Smooth muscle cell (in vitro differentiated cells): ENCODE data around the gene NOP14. TPM values are rescaled to one million over a fixed set of nuclear protein-coding genes. Genes with fewer than 3 reads are reported as not detected.
"Not testable (repeated sequence)": the region's sequence is repeated elsewhere in the genome, so short reads cannot be mapped to it uniquely, and the experiment has no call there.

Source experiments
- DNase-seq: peaks from one replicate; lab custom pipeline; 2025; ENCODE audit not compliant: unreplicated experiment; lab: John Stamatoyannopoulos, UW
- H2AFZ ChIP-seq: fragments of 200-600 bp; sonication (generic); 2 replicates; pipeline ENCODE4 v1.6.0; 2016; ENCODE audit warnings: antibody characterized with exemption, low read depth, mild to moderate bottlenecking
- H3F3A ChIP-seq: fragments of 200-600 bp; sonication (generic); 2 replicates; pipeline ENCODE4 v1.6.0; 2017; ENCODE audit warnings: antibody characterized with exemption, low read depth
- H3K27ac ChIP-seq: fragments of 200-600 bp; sonication (generic); 2 replicates; pipeline ENCODE4 v1.5.1; 2016; ENCODE audit warnings: low read depth, mild to moderate bottlenecking
- H3K27me3 ChIP-seq: fragments of 200-600 bp; sonication (generic); 2 replicates; pipeline ENCODE4 v1.6.1; 2016; ENCODE audit warnings: low read depth, mild to moderate bottlenecking
- H3K36me3 ChIP-seq: fragments of 200-600 bp; sonication (generic); 2 replicates; pipeline ENCODE4 v1.5.1; 2016; ENCODE audit warnings: low read depth
- H3K4me1 ChIP-seq: fragments of 200-600 bp; sonication (generic); 2 replicates; pipeline ENCODE4 v1.5.1; 2016; ENCODE audit warnings: low read depth
- H3K4me2 ChIP-seq: fragments of 200-600 bp; sonication (generic); 2 replicates; pipeline ENCODE4 v1.6.0; 2016; ENCODE audit warnings: mild to moderate bottlenecking
- H3K4me3 ChIP-seq: fragments of 200-600 bp; sonication (generic); 2 replicates; pipeline ENCODE4 v1.5.1; 2016; ENCODE audit warnings: mild to moderate bottlenecking
- H3K79me2 ChIP-seq: fragments of 200-600 bp; sonication (generic); 2 replicates; pipeline ENCODE4 v1.6.0; 2016; ENCODE audit warnings: low read depth, mild to moderate bottlenecking
- H3K9ac ChIP-seq: fragments of 200-600 bp; sonication (generic); 2 replicates; pipeline ENCODE4 v1.6.0; 2016; ENCODE audit warnings: low read depth
- H3K9me3 ChIP-seq: fragments of 200-600 bp; sonication (generic); replicated peaks from 2 replicates; pipeline ENCODE4 v1.5.1; 2016; ENCODE audit warnings: low read depth
- H4K20me1 ChIP-seq: fragments of 200-600 bp; sonication (generic); 2 replicates; pipeline ENCODE4 v1.6.0; 2016; ENCODE audit warnings: low read depth
- CTCF ChIP-seq: fragments of 200-600 bp; sonication (generic); IDR thresholded peaks from 2 replicates; pipeline ENCODE4 v1.5.1; 2017; ENCODE audit warnings: borderline replicate concordance, mild to moderate bottlenecking, antibody characterized with exemption; ENCODE audit not compliant: insufficient read depth, poor library complexity, severe bottlenecking
- WGBS: methylation state at CpG from one replicate; pipeline ENCODE4 v1.1.7; 2016; ENCODE audit warnings: low lambda C conversion rate; 5-methylcytosine and 5-hydroxymethylcytosine counted together
- polyA plus RNA-seq: library from polyadenylated mRNA; unstranded; fragments of >200 nt; fragmentation: Nextera tagmentation; extraction: Ambion mirVana; gene quantifications from 2 replicates; pipeline ENCODE4 v1.2.1, GENCODE V29; 2016
- total RNA-seq: library from RNA; depleted of rRNA; stranded (reverse); fragments of >200 nt; gene quantifications from 2 replicates; pipeline ENCODE4 v1.2.3, GENCODE V29; 2014

NOP14 gene
- total and polyA plus RNA-seq, 2 experiments from 2014 or later: 10.9 to 18.5 TPM

- no peak overlapping the region for H2AFZ ChIP-seq
- no peaks in the 10 kb centered on the region for H3K36me3 ChIP-seq
- H3K27ac ChIP-seq: no peak overlapping the region
- no peak overlapping the region for H3K4me3 ChIP-seq
- H3K27me3 ChIP-seq: no peaks in the 10 kb centered on the region
- H3F3A ChIP-seq: no peaks in the 10 kb centered on the region
- no peak for DNase-seq
- 68% methylated on average over 4 of the region's 4 CpGs for WGBS
- no peak overlapping the region for H3K9ac ChIP-seq
- TF ChIP-seq CTCF: no peak
- no peaks in the 10 kb centered on the region for H4K20me1 ChIP-seq
- H3K4me1 ChIP-seq: no peaks in the 10 kb centered on the region
- no peak overlapping the region for H3K4me2 ChIP-seq
- no peaks in the 10 kb centered on the region for H3K79me2 ChIP-seq
- H3K9me3 ChIP-seq: no peaks in the 10 kb centered on the region
Observed at GRCh38 chr4:2995546-2996265, 32.5 kb upstream of the NOP14 start.

- Histone ChIP-seq H3K9me3 (no peaks in the 10 kb centered on the region), H3F3A (no peaks in the 10 kb centered on the region), H3K9ac (no peak overlapping the region), H3K4me1 (no peaks in the 10 kb centered on the region), H3K79me2 (no peaks in the 10 kb centered on the region), H3K4me2 (no peak overlapping the region), H3K27ac (no peak overlapping the region), H3K36me3 (no peaks in the 10 kb centered on the region), H4K20me1 (no peaks in the 10 kb centered on the region), H3K27me3 (no peaks in the 10 kb centered on the region), H2AFZ (no peak overlapping the region), H3K4me3 (no peak overlapping the region)
- DNase-seq: no peak
- WGBS: 99% methylated on average over 4 of the region's 4 CpGs
- TF ChIP-seq CTCF: no peak
Observed at GRCh38 chr4:2994917-2995316, 31.7 kb upstream of the NOP14 start.

- no peak overlapping the region for H3K9ac ChIP-seq
- no peak for TF ChIP-seq CTCF
- no peaks in the 10 kb centered on the region for H4K20me1 ChIP-seq
- H3K27me3 ChIP-seq: no peaks in the 10 kb centered on the region
- 91% methylated on average over 4 of the region's 4 CpGs for WGBS
- H3F3A ChIP-seq: no peaks in the 10 kb centered on the region
- no peak overlapping the region for H3K4me2 ChIP-seq
- H3K4me3 ChIP-seq: no peak overlapping the region
- no peak overlapping the region for H3K27ac ChIP-seq
- H3K79me2 ChIP-seq: no peaks in the 10 kb centered on the region
- no peak overlapping the region for H2AFZ ChIP-seq
- H3K9me3 ChIP-seq: no peaks in the 10 kb centered on the region
- DNase-seq: no peak
- H3K4me1 ChIP-seq: no peaks in the 10 kb centered on the region
- H3K36me3 ChIP-seq: no peaks in the 10 kb centered on the region
Observed at GRCh38 chr4:2991243-2991642, 28.0 kb upstream of the NOP14 start.

GRCh38 chr4:2983715-2984114 lies 20.5 kb upstream of the NOP14 start:
- not testable (repeated sequence) for H3K27me3 ChIP-seq, H3F3A ChIP-seq, H3K4me2 ChIP-seq, H3K9me3 ChIP-seq, H3K79me2 ChIP-seq, H3K27ac ChIP-seq, H3K4me3 ChIP-seq, H3K4me1 ChIP-seq, H3K9ac ChIP-seq, DNase-seq, H4K20me1 ChIP-seq, H3K36me3 ChIP-seq, H2AFZ ChIP-seq
- WGBS: 92% methylated on average over 7 of the region's 7 CpGs
